HG03103 (cell line): ENCODE data around the gene LMBR1.
"Not testable (repeated sequence)": the region's sequence is repeated elsewhere in the genome, so short reads cannot be mapped to it uniquely, and the experiment has no call there.

Experiments
- ATAC-seq: cut with Tn5 transposase; IDR thresholded peaks from one replicate; pipeline ENCODE4 v1.9.1; 2021; ENCODE audit warnings: low read depth; ENCODE audit not compliant: unreplicated experiment

LMBR1 gene

DNA sequence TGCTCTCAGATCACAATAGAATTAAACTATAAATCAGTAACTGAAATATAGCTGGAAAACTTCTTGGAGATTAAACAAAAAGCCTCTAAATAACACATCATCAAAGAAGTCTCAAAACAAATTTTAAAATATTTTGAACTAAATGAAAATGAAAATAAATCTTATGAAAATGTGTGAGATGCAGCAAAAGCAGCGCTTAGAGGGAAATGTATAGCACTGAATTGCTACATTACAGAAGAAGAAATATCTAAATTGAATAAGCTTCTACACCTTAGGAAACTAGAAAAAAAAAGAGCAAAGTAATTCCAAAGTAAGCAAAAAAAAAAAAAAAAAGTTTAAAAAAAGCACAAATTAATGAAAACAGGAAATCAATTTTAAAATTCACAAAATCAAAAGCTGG is 35.2 kb downstream of the LMBR1 start:
- no peak for ATAC-seq

DNA sequence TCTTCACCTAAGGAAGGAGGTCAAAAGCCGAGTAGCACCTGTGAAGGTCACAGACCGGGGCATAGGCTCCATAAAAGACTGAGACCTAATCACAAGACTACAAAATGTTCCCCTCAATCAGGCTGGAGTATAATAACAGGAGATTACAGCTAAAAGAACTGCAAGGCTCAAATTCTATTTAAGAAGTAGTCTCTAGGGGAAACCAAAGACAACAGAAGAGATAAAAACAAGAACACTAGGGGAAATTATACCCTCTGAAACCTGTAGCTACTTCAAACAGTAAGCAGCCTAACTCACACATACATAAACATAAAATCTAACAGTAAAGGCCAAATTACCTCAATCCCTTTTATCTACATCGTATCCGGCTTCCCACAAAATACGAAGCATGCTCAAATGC is 38.3 kb downstream of the LMBR1 start:
- no peak for ATAC-seq

DNA sequence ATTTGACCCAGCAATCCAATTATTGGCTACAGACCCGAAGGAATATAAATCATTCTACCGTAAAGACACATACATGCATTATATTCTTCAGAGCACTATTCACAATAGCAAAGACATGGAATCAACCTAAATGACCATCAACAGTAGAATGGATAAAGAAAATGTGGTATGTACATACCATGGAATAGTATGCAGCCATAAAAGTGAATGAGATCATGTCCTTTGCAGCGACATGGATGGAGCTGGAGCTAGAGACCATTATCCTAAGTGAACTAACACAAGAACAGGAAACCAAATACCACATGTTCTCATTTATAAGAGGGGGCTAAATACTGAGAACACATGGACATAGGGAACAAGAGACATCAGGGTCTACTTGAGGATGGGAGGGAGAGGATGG is 44.0 kb downstream of the LMBR1 start:
- no peak for ATAC-seq

DNA sequence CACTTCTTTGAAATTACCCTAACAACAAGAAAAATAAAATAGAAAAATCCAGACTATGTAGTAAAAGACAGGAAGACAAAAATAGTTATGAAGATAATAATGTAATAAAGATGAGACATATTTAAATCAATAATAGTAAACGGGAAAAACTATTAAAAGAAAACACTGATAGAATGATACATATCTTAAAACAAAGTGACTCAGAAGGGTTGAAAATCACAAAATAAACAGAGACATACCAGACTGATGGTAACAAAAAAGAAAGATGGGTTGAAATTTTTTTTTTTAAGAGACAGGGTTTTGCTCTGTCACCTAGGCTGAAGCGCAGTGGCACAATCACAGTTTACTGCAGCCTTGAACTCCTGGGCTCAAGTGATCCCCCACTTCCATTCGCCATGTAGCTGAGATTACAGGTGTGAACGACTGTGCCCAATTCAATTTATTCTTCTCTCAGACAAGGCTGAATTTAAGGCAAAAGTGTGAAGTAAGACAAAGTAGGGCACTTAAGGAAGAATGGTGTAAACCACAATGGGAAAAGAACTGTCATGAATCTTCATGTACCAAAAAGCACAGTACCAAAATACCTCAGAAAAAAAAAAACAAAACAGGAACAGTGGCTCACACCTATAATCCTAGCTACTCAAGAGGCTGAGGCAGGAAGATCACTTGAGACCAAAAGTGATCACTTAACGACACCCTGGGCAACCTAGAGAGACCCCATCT is 47.4 kb downstream of the LMBR1 start:
- ATAC-seq = no peak

DNA sequence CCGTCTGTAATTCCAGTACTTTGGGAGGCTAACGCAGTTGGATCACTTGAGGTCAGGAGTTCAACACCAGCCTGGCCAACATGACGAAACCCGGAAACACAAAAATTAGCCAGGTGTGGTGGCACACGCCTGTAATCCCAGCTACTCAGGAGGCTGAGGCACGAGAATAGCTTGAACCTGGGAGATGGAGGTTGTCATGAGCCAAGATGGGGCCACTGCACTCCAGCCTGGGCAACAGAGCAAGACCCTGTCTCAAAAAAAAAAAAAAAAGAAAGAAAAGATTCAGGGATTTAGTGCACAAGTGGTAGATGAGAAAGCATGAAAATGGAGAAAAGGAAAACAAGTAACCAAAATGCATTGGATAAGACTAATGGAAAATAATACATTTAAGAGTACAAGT is 49.4 kb downstream of the LMBR1 start:
- ATAC-seq = not testable (repeated sequence)

DNA sequence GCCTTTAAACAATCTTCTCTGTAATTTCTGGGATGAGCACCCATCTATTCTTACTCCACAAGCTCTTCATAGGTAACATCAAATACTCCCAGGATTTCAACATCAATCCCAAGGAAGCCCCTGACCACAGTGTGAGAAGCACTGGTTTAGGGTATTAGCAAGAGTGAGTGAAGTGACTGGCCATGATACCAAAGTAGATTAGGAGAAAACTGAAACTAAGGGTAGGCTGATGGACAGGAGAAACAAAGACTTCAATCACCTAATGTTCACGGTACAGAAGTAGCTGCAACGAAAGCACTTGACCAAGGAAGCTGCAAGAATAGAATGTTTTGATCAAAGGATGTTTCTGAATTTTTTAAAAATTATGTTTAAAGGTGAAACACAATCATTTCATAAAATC is 49.8 kb downstream of the LMBR1 start:
- no peak for ATAC-seq

DNA sequence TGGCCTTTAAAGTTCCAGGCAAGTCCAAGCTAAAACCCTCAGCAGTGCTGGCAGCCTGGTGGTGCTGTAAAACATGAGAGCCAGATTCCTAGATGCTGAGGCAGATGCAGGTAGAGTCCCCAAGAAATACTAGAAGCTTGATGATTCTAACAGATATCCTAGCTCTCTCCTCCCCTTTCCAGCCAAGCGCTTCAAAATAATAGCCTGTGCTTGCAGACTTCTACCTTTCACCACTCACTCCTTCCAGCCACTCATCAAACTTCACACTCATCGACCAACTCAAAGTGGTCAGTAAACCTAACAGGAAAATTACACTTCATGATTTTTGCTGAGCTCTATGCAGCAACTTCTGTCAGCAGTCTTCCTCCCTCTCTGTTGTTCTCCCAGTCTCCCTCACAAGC is 50.2 kb downstream of the LMBR1 start:
- no peak for ATAC-seq

DNA sequence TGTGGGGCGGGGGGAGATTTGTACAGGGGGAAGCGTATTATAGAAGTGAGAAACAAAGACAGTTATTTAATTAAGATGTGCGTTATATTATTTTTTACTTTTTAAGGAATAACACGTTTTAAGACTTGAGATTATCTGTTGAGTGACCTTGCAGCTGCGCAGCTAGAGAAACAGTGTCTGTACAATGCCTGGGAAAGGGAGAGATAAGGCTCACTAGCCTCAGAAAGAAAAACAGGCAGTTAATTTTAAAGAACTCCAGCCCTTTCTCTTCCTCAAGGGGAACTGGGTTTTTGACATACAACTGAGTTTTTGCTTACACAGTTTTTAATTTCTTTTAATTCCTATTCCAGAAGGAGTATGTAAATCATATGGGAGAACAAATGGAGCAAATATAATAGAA is 50.7 kb downstream of the LMBR1 start:
- no peak for ATAC-seq

DNA sequence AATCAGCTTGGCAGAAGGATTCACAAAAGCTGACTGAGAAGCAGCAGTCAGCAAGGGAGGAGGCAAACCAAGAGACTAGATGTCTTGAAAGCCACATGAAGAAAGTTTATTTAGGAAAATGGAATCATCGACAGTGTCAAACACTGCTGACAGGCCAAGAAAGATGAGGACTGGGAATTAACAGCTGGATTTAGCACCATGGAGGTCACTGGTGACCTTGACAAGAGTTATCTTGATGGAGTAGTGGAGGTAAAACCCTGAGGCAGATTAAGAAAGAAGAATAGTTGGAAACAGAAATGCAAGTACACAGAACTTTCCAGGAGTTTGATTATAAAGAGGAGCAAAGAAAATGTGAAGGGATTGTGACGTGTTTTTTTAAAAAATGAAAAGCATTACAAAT is 51.5 kb downstream of the LMBR1 start:
- ATAC-seq = no peak

DNA sequence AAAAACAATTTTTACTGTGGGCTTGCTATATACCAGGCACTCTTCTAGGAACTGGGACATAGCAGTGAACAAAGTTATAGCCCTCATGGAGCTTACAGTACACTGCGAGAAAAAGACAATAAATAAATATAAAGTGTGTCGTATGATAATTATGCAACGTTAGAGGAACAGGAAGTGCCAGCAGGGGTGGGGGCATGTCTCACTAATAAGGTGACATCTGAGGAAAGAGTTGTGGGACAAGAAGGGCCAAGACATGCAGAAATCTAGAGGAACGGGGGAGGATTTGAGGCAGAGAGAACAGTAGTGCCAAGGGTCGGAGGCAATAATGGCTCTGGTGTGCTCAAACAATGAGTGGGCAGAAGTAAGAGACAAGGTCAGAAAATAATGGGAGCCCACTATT is 52.8 kb downstream of the LMBR1 start:
- no peak for ATAC-seq

DNA sequence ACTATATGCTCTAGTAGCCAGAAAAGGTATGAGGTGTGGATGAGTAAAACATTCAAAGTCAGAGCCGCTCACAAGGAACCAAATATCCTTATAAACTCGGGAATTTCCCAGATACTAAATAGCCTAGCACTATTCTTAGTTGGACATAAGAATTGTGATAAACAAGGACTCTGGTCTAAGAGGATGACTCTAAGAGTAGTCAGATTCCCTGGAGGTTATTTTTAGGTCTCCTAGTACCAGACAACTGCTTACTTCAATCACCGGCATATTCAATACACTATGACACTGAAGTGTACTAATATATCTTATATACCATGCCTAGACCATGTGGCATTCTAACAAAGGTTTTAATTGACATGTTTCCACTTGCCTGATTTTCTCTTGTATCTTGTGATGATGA is 56.5 kb downstream of the LMBR1 start:
- ATAC-seq = no peak

DNA sequence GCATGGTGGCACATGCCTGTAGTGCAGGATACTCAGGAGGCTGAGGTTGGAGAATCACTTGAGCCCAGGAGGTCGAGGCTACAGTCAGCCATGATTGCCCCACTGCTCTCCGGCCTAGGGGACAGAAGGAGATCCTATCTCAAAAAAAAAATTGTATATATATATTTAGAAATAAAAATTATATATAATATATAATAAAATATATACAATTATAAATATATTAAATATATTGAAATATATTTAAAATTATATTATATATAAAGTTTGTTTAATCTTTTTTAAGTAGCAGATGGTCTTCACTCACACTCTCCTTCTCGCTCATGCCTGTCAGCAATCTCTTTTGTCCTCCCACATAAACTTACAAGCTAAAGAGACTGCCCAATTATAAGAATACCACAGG is 58.5 kb downstream of the LMBR1 start:
- no peak for ATAC-seq

DNA sequence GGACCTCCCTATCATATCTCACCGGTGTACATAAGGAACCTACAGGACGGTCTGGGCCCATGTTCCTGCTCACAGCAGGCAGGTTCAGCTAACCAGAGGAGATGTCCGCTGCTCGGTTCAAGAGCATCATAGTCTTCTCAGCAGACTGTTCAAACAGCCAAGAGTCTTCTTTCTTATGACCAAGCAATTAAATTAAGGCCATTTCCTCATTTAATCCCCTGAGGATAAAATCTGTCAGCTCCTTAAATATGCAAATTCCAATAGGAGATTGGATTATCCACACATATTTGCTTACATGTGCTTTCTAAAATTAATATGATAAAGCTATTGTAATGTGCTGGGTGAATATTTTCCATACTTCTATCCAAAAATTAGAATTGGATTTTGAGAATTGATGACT is 59.7 kb downstream of the LMBR1 start:
- no peak for ATAC-seq

DNA sequence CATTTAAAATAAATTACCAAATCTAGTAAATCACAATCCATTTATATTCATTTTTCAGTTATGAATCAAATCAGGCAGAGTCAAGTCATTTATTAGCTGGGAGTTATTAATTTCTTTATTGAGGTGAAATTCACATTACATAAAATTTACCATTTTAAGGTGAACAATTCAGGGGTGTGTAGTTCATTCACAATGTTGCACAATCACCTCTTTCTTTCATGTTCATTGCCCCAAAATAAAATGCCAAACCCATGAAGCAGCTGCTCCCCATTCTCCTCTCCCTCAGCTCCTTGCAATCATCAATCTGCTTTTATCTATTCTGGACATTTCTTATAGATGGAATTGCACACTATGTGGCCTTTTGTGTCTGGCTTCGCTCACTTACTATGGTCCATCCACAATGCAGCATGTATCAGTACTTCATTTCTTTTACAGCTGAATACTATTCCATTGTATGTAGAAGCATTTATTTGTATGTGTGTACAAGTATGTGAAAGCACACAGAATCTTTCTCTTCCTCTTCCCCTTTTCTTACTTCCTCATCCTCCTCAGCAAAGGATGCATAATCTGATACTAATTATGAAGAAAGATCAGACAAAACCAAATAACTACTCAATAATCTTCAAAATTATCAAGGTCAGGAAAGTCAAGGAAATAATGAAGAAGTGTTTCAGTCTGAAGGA is 60.6 kb downstream of the LMBR1 start:
- no peak for ATAC-seq

DNA sequence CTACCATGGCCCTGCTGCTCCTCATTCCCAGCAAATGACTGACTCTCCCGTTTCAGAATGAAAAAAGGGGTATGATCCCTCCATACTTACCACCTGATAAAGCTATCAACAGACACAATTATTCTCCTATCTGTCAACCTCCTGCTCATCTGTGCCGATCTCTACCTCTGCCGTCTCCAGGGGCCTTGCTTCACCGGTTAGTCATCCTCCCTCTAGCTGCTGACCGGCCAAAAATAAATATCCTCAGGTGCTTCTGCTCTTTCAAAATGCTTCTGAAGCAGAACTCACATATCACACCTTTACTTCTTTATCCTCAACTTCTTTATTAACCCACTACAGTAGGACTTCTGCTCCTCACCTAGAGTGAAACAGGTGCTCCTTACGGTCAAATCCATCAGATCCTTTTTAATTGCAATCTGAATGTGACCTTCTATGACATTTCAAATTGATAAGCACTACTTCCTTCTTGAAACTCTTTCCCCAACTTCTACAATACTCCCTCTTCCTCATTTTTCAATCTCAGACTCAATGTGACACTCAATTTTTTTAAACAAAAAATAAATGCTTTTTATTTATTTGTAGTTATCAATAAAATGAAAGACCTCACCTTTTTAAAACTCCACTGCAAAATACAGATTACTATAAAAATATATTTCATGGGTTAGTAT is 63.2 kb downstream of the LMBR1 start:
- peak; percentile 47 for ATAC-seq

DNA sequence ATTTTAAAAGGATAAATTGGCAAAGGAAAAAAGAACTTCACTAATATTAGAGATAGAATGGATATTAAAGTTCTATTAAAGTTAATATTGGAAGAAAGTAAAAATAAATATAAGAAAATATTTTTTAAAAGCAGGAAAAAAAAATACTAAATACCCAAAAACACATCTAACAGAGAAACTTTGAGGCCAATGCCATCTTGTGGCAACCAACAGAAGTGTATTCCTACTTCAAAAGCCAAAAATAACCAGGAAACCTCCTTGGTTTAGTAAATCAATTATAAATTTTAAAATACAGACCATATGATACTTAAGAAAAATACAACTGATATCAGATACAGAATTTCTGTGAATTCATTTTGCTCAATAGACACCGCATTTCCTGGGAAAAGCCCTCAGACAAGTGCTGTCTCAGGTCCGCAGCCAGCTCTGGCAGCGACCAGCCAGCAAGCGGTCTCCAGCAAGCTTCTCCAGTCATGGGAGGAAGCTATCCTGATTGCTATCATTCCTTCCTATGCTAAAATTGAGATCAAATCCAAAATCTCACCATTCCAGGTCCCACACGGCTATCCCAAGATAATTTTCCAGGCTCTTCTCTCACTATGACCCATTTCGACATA is 65.3 kb downstream of the LMBR1 start:
- no peak for ATAC-seq

DNA sequence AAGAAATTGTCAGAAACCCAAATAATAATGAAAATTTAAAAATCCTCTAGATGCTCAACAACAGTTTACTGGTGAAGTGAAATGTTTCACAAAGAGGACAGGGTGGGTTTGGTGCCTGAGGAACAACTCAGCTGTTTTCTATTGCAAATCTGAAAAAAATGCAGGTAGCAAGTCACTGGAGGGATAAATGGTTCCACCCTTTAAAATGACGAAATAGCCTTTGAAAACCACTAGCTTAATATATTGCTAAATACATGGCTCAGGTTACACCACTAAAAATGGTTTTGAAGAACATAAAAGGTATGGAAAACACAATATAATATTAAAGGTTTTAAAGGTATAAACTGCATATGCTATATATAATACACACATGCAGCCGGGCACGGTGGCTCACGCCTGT is 69.5 kb downstream of the LMBR1 start:
- ATAC-seq = no peak

DNA sequence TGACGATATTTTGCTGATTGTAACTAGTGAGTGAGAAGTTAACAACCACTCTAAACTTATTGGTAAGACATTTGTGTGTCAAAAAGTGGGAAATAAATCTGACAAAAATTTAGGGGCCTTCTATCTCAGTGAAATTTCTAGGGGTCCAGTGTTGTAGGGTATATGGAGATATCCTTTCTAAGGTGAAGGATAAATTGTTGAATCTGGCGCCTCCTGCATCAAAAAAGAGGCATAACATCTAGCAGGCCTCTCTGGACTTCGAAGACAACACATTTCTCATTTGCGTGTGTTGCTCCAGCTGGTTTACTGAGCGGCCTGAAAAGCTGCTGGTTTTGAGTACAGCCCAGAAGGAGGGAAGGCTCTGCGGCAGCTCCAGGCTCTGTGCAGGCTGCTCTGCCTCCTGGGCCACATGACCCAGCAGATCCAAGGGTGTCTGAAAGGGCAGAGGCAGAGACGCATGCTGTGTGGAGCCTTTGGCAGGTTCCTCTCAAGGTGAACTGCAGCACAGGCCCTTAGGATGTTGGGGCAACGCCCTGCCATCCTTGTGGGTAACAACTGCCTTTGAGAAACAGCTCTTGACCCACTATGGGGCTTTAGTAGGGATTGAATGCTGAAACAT is 72.4 kb downstream of the LMBR1 start:
- no peak for ATAC-seq

DNA sequence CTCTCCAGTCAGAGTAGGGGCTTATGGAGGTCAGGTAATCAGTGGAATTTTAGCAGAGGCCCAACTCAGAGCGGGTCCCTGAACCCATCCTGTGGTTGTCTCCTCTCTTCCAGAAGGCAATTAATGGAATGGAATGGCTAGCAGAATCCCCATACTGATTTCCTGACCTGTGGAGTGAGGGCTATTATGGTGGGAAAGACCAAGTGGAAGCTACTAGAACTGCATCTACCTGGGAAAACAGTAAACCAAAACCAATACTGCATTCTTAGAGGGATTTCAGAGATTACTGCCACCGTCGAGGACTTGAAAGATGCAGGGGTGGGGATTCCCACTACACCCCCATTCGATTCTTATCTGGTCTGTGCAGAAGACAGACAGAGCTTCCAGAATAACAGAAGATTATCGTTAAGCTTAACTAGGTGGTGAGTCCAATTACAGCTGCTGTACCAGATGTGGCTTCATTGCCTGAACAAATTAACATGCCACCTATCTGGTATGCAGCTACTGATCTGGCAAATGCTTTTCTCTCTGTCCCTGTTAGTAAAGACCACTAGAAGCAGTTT is 73.2 kb downstream of the LMBR1 start:
- no peak for ATAC-seq

DNA sequence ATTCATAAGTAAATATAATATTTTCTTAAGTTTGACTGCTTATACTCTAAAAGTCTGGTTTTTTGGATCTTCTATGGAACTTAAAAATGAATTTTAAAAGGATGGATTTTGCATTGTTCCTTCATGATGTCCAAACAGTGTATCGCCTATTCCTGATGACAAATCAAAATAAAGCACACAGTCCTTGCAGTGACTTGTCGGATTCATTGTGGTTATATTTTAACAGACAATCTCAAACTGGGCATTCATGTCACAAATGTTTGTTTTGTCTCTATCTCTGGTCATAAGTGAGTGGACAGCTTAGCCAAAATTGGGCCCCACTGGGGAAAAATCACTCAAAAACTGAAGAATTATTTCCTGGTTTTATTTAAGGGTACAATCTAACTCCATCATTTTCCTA is 74.8 kb downstream of the LMBR1 start:
- no peak for ATAC-seq
